Keratinocyte (primary cell): ENCODE measurements around the gene ERCC3. TPM values are rescaled to one million over a fixed set of nuclear protein-coding genes. Genes with fewer than 3 reads are reported as not detected.

ENCODE experiments used
- DNase-seq: peaks from one replicate; pipeline ENCODE4 v3.0.0-alpha.2; 2011; ENCODE audit warnings: low read depth, missing footprints, low spot score
- FAIRE-seq: peaks from 2 replicates; lab custom pipeline; 2011; peaks lifted over from hg19 to GRCh38; lab: Jason Lieb, UNC
- H2AFZ ChIP-seq: 2 replicates; pipeline ENCODE4 v1.6.0; 2012; ENCODE audit warnings: low read length, control low read depth, inconsistent platforms; ENCODE audit not compliant: control insufficient read depth
- H3K27ac ChIP-seq: 2 replicates; pipeline ENCODE4 v1.5.1; 2011; ENCODE audit warnings: low read length; ENCODE audit not compliant: control insufficient read depth, insufficient read depth
- H3K27me3 ChIP-seq: 3 replicates; pipeline ENCODE4 v1.6.0; 2011; ENCODE audit warnings: low read length; ENCODE audit not compliant: control insufficient read depth, insufficient read depth; ENCODE audit errors: extremely low read depth
- H3K36me3 ChIP-seq, 2 experiments: 2 replicates in 1 of 2; 3 replicates in 1 of 2; pipeline ENCODE4 v1.5.1; 2011; ENCODE audit warnings: low read length in 2 of 2, mild to moderate bottlenecking in 1 of 2; ENCODE audit not compliant: control insufficient read depth in 2 of 2, insufficient read depth in 2 of 2; ENCODE audit errors: extremely low read depth in 1 of 2
- H3K4me1 ChIP-seq: 3 replicates; pipeline ENCODE4 v1.5.1; 2011; ENCODE audit warnings: low read length; ENCODE audit not compliant: control insufficient read depth, insufficient read depth; ENCODE audit errors: extremely low read depth
- H3K4me2 ChIP-seq: 3 replicates; pipeline ENCODE4 v1.6.0; 2011; ENCODE audit warnings: low read depth, low read length; ENCODE audit not compliant: control insufficient read depth, insufficient read depth; ENCODE audit errors: extremely low read depth
- H3K4me3 ChIP-seq, 3 experiments: fragments of 200-600 bp in 1 of 3; sonication (generic) in 1 of 3; 2 replicates in 2 of 3; 3 replicates in 1 of 3; pipeline ENCODE4 v1.5.1; 2011 to 2016; ENCODE audit warnings: low read length in 3 of 3, mild to moderate bottlenecking in 3 of 3, control low read depth in 2 of 3, inconsistent platforms in 1 of 3, low read depth in 1 of 3, mixed read lengths in 1 of 3, mixed run types in 1 of 3, moderate library complexity in 1 of 3; ENCODE audit not compliant: control insufficient read depth in 2 of 3, insufficient read depth in 2 of 3; ENCODE audit errors: extremely low read depth in 1 of 3
- H3K79me2 ChIP-seq: 2 replicates; pipeline ENCODE4 v1.6.0; 2012; ENCODE audit warnings: low read length; ENCODE audit not compliant: control insufficient read depth, insufficient read depth
- H3K9ac ChIP-seq: 3 replicates; pipeline ENCODE4 v1.6.0; 2011; ENCODE audit warnings: low read length; ENCODE audit not compliant: control insufficient read depth, insufficient read depth; ENCODE audit errors: extremely low read depth
- H3K9me1 ChIP-seq: 3 replicates; pipeline ENCODE4 v1.6.0; 2011; ENCODE audit warnings: low read length; ENCODE audit not compliant: control insufficient read depth, insufficient read depth; ENCODE audit errors: extremely low read depth
- H3K9me3 ChIP-seq: 2 replicates; pipeline ENCODE4 v1.5.1; 2012; ENCODE audit warnings: low read depth, low read length; ENCODE audit not compliant: control insufficient read depth
- H4K20me1 ChIP-seq: 3 replicates; pipeline ENCODE4 v1.6.0; 2011; ENCODE audit warnings: low read length; ENCODE audit not compliant: control insufficient read depth, insufficient read depth; ENCODE audit errors: extremely low read depth
- EZH2 ChIP-seq: IDR thresholded peaks from one replicate; pipeline ENCODE4 v1.6.1; 2012; ENCODE audit warnings: inconsistent platforms, mild to moderate bottlenecking, low read length, moderate library complexity
- dilution Hi-C: fragments of 300-500 bp; cut with MboI; formaldehyde crosslinking; loops from one replicate; pipeline ENCODE4 v1.7.0; 2020; ENCODE audit warnings: low sequenced_read_pairs; ENCODE audit not compliant: extremely low pct_ligation_motif_present
- polyA plus RNA-seq, 5 experiments: library from polyadenylated mRNA; depleted of rRNA in 3 of 5; stranded (reverse) in 3 of 5; stranded (forward) in 1 of 5; unstranded in 1 of 5; fragments of >200 nt; gene quantifications; 1 replicate in 1 of 5; 2 replicates in 3 of 5; 3 replicates in 1 of 5; pipeline versions ENCODE4 v1.2.1 to v1.2.3, GENCODE V29; 2011 to 2012; ENCODE audit warnings: missing spikeins in 2 of 5, low read depth in 1 of 5, low replicate concordance in 1 of 5
- TF ChIP-seq, protein P1 (sequence below), 3 experiments: IDR thresholded peaks in 1 of 3; conservative IDR thresholded peaks in 1 of 3; optimal IDR thresholded peaks in 1 of 3; 2 replicates in 2 of 3; 3 replicates in 1 of 3; pipeline versions ENCODE3 to v1.5.1; 2011; ENCODE audit warnings: low read length in 3 of 3, mild to moderate bottlenecking in 3 of 3, moderate library complexity in 2 of 3, control low read depth in 1 of 3, inconsistent platforms in 1 of 3; ENCODE audit not compliant: insufficient read depth in 2 of 3; ENCODE audit errors: extremely low read depth in 1 of 3

ERCC3 gene
- polyA plus RNA-seq, 1 donor (not counting 4 experiments of a cell fraction or from before 2014, with no cell fraction given): 40.6 TPM

DNA sequence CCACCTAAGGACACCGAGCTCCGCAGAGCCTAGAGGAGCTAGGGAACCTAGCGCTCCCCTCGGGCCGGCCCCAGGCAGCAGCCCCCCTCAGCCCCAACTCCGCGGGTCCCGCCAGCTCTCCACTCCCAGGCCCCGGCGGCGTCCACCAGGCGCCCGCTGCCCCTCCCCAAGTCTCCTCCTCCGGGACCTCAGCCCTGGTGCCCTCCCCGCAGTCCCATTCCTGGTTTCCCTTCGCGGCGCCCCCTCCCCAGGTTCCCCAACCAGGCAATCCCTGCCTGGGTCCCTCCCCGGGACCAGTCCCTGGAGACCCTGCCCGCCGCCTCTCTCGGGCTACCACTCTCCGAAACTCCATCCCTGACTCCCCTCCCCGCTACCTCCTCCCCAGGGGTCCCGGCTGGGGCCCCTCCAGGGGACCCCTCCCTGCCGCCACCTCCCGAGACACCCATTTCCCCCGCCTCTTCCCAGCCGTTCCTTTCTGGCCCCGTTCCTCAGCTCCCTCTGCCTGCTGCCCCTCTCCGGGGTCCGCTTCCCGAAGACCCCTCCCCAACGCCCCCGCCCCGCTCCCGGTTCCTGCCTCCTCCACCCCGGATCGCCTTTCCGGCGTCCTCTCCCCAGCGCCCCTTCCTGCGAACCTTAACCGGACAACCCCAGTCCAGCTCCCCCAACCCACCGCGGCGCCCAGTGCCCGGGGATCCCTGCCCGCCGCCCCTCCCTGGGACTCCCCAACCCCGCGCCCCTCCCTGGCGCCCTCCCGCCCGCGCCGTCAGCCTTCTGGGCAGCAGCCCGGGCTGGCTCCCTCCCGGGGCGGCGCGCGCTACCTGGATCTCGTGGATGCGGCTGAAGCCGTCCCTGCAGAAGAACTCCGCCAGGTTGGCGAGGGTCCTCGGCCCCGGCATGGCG, 74.5 kb downstream of the ERCC3 start:
- dilution Hi-C loops: no loop called here
- H3K27me3 ChIP-seq: no peaks in the 10 kb centered on the region
- peak overlapping the region; percentile 93 for H3K9ac ChIP-seq
- H3K36me3 ChIP-seq: no peaks in the 10 kb centered on the region
- H3K4me3 ChIP-seq: peak overlapping the region; percentile 77 to 89 (median 89)
- peaks cover 10% of the 10 kb centered on the region for H3K79me2 ChIP-seq
- peaks cover 32% of the 10 kb centered on the region for H3K4me1 ChIP-seq
- FAIRE-seq (no peak), DNase-seq (no peak)
- peak overlapping the region; percentile 77 for H3K4me2 ChIP-seq
- no peaks in the 10 kb centered on the region for H4K20me1 ChIP-seq
- peak overlapping the region; percentile 70 for H2AFZ ChIP-seq
- H3K27ac ChIP-seq: peak overlapping the region; percentile 93
- TF ChIP-seq, protein P1, sequence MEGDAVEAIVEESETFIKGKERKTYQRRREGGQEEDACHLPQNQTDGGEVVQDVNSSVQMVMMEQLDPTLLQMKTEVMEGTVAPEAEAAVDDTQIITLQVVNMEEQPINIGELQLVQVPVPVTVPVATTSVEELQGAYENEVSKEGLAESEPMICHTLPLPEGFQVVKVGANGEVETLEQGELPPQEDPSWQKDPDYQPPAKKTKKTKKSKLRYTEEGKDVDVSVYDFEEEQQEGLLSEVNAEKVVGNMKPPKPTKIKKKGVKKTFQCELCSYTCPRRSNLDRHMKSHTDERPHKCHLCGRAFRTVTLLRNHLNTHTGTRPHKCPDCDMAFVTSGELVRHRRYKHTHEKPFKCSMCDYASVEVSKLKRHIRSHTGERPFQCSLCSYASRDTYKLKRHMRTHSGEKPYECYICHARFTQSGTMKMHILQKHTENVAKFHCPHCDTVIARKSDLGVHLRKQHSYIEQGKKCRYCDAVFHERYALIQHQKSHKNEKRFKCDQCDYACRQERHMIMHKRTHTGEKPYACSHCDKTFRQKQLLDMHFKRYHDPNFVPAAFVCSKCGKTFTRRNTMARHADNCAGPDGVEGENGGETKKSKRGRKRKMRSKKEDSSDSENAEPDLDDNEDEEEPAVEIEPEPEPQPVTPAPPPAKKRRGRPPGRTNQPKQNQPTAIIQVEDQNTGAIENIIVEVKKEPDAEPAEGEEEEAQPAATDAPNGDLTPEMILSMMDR (optimal IDR thresholded peaks at IDR 0.05 in 1 of 3, IDR thresholded peaks at IDR 0.05 in 1 of 3, conservative IDR thresholded peaks at IDR 0.05 in 1 of 3; ENCODE audit: extremely low read depth in 1 of 3, insufficient read depth in 2 of 3, low read length in 3 of 3): no peak
- no peaks in the 10 kb centered on the region for H3K9me3 ChIP-seq
- H3K9me1 ChIP-seq: no peaks in the 10 kb centered on the region

DNA sequence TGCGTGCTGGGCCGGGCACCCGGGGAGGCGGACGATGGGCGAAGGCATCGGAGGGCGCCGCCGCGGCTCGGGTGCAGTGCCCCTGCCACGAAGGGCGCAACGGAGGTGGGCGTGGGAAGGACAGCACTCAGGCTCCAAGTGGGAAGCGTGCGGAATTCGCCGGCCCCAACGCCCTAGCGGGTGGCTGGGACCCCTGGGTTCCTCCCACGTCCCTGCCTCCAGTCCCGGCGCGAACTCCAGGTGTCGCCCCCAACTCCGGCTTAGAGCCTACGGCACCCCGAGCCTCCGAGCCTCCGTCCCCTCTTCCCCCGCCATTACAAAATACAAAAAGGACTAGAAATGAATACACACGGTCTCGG, 75.2 kb downstream of the ERCC3 start:
- Histone ChIP-seq H3K27me3 (no peaks in the 10 kb centered on the region), H3K27ac (peak overlapping the region; percentile 93), H3K4me2 (peak overlapping the region; percentile 77), H3K79me2 (peaks cover 13% of the 10 kb centered on the region), H3K4me3 (peak overlapping the region; percentile 77 to 89 (median 89)), H2AFZ (peak overlapping the region; percentile 70), H3K9ac (peak overlapping the region; percentile 93), H3K9me1 (no peaks in the 10 kb centered on the region), H3K36me3 (no peaks in the 10 kb centered on the region), H4K20me1 (no peaks in the 10 kb centered on the region), H3K4me1 (peaks cover 32% of the 10 kb centered on the region), H3K9me3 (no peaks in the 10 kb centered on the region)
- dilution Hi-C loops: no loop called here
- DNase-seq (no peak), FAIRE-seq (no peak)
- no peak for TF ChIP-seq EZH2
- TF ChIP-seq, protein P1 (optimal IDR thresholded peaks at IDR 0.05 in 1 of 3, IDR thresholded peaks at IDR 0.05 in 1 of 3, conservative IDR thresholded peaks at IDR 0.05 in 1 of 3; ENCODE audit: extremely low read depth in 1 of 3, insufficient read depth in 2 of 3, low read length in 3 of 3): no peak
